Keratinocyte (primary cell): ENCODE measurements around the gene ARVCF. TPM values are rescaled to one million over a fixed set of nuclear protein-coding genes. Genes with fewer than 3 reads are reported as not detected.
A peak's percentile ranks its signal among the peaks of the same experiment; 100 is the strongest.

Experiments
- DNase-seq: peaks from one replicate; pipeline ENCODE4 v3.0.0-alpha.2; 2011; ENCODE audit warnings: low read depth, missing footprints, low spot score
- FAIRE-seq: peaks from 2 replicates; lab custom pipeline; 2011; peaks lifted over from hg19 to GRCh38; lab: Jason Lieb, UNC
- H2AFZ ChIP-seq: 2 replicates; pipeline ENCODE4 v1.6.0; 2012; ENCODE audit warnings: low read length, control low read depth, inconsistent platforms; ENCODE audit not compliant: control insufficient read depth
- H3K27ac ChIP-seq: 2 replicates; pipeline ENCODE4 v1.5.1; 2011; ENCODE audit warnings: low read length; ENCODE audit not compliant: control insufficient read depth, insufficient read depth
- H3K27me3 ChIP-seq: 3 replicates; pipeline ENCODE4 v1.6.0; 2011; ENCODE audit warnings: low read length; ENCODE audit not compliant: control insufficient read depth, insufficient read depth; ENCODE audit errors: extremely low read depth
- H3K36me3 ChIP-seq, 2 experiments: 2 replicates in 1 of 2; 3 replicates in 1 of 2; pipeline ENCODE4 v1.5.1; 2011; ENCODE audit warnings: low read length in 2 of 2, mild to moderate bottlenecking in 1 of 2; ENCODE audit not compliant: control insufficient read depth in 2 of 2, insufficient read depth in 2 of 2; ENCODE audit errors: extremely low read depth in 1 of 2
- H3K4me1 ChIP-seq: 3 replicates; pipeline ENCODE4 v1.5.1; 2011; ENCODE audit warnings: low read length; ENCODE audit not compliant: control insufficient read depth, insufficient read depth; ENCODE audit errors: extremely low read depth
- H3K4me2 ChIP-seq: 3 replicates; pipeline ENCODE4 v1.6.0; 2011; ENCODE audit warnings: low read depth, low read length; ENCODE audit not compliant: control insufficient read depth, insufficient read depth; ENCODE audit errors: extremely low read depth
- H3K4me3 ChIP-seq, 3 experiments: fragments of 200-600 bp in 1 of 3; sonication (generic) in 1 of 3; 2 replicates in 2 of 3; 3 replicates in 1 of 3; pipeline ENCODE4 v1.5.1; 2011 to 2016; ENCODE audit warnings: low read length in 3 of 3, mild to moderate bottlenecking in 3 of 3, control low read depth in 2 of 3, inconsistent platforms in 1 of 3, low read depth in 1 of 3, mixed read lengths in 1 of 3, mixed run types in 1 of 3, moderate library complexity in 1 of 3; ENCODE audit not compliant: control insufficient read depth in 2 of 3, insufficient read depth in 2 of 3; ENCODE audit errors: extremely low read depth in 1 of 3
- H3K79me2 ChIP-seq: 2 replicates; pipeline ENCODE4 v1.6.0; 2012; ENCODE audit warnings: low read length; ENCODE audit not compliant: control insufficient read depth, insufficient read depth
- H3K9ac ChIP-seq: 3 replicates; pipeline ENCODE4 v1.6.0; 2011; ENCODE audit warnings: low read length; ENCODE audit not compliant: control insufficient read depth, insufficient read depth; ENCODE audit errors: extremely low read depth
- H3K9me1 ChIP-seq: 3 replicates; pipeline ENCODE4 v1.6.0; 2011; ENCODE audit warnings: low read length; ENCODE audit not compliant: control insufficient read depth, insufficient read depth; ENCODE audit errors: extremely low read depth
- H3K9me3 ChIP-seq: 2 replicates; pipeline ENCODE4 v1.5.1; 2012; ENCODE audit warnings: low read depth, low read length; ENCODE audit not compliant: control insufficient read depth
- H4K20me1 ChIP-seq: 3 replicates; pipeline ENCODE4 v1.6.0; 2011; ENCODE audit warnings: low read length; ENCODE audit not compliant: control insufficient read depth, insufficient read depth; ENCODE audit errors: extremely low read depth
- CTCF ChIP-seq, 3 experiments: IDR thresholded peaks in 1 of 3; conservative IDR thresholded peaks in 1 of 3; optimal IDR thresholded peaks in 1 of 3; 2 replicates in 2 of 3; 3 replicates in 1 of 3; pipeline versions ENCODE3 to v1.5.1; 2011; ENCODE audit warnings: low read length in 3 of 3, mild to moderate bottlenecking in 3 of 3, moderate library complexity in 2 of 3, control low read depth in 1 of 3, inconsistent platforms in 1 of 3; ENCODE audit not compliant: insufficient read depth in 2 of 3; ENCODE audit errors: extremely low read depth in 1 of 3
- EZH2 ChIP-seq: IDR thresholded peaks from one replicate; pipeline ENCODE4 v1.6.1; 2012; ENCODE audit warnings: inconsistent platforms, mild to moderate bottlenecking, low read length, moderate library complexity
- dilution Hi-C: fragments of 300-500 bp; cut with MboI; formaldehyde crosslinking; loops from one replicate; pipeline ENCODE4 v1.7.0; 2020; ENCODE audit warnings: low sequenced_read_pairs; ENCODE audit not compliant: extremely low pct_ligation_motif_present
- polyA plus RNA-seq, 5 experiments: library from polyadenylated mRNA; depleted of rRNA in 3 of 5; stranded (reverse) in 3 of 5; stranded (forward) in 1 of 5; unstranded in 1 of 5; fragments of >200 nt; gene quantifications; 1 replicate in 1 of 5; 2 replicates in 3 of 5; 3 replicates in 1 of 5; pipeline versions ENCODE4 v1.2.1 to v1.2.3, GENCODE V29; 2011 to 2012; ENCODE audit warnings: missing spikeins in 2 of 5, low read depth in 1 of 5, low replicate concordance in 1 of 5

Gene ARVCF
- polyA plus RNA-seq, 1 donor (not counting 4 experiments of a cell fraction or from before 2014, with no cell fraction given) = 5.7 TPM

- TF ChIP-seq CTCF (optimal IDR thresholded peaks at IDR 0.05 in 1 of 3, IDR thresholded peaks at IDR 0.05 in 1 of 3, conservative IDR thresholded peaks at IDR 0.05 in 1 of 3; ENCODE audit: extremely low read depth in 1 of 3, insufficient read depth in 2 of 3, low read length in 3 of 3) (no peak), EZH2 (no peak)
- H3K4me3 ChIP-seq = no peak overlapping the region
- FAIRE-seq = no peak
- dilution Hi-C loops = no loop called here
- H4K20me1 ChIP-seq = no peaks in the 10 kb centered on the region
- peaks cover 0 to 3% of the 10 kb centered on the region in 2 experiments for H3K36me3 ChIP-seq
- H3K4me2 ChIP-seq = no peak overlapping the region
- DNase-seq = no peak
- H2AFZ ChIP-seq = no peak overlapping the region
- peaks cover 2% of the 10 kb centered on the region for H3K9me1 ChIP-seq
- no peak overlapping the region for H3K9ac ChIP-seq
- peaks cover 12% of the 10 kb centered on the region for H3K27me3 ChIP-seq
- H3K9me3 ChIP-seq = no peaks in the 10 kb centered on the region
- H3K4me1 ChIP-seq = peaks cover 19% of the 10 kb centered on the region
- no peak overlapping the region for H3K27ac ChIP-seq
- H3K79me2 ChIP-seq = peaks cover 18% of the 10 kb centered on the region
These were observed 1.4 kb upstream of the ARVCF start for GRCh38 chr22:20018001-20018400.

GRCh38 chr22:20017622-20017958, 967 bp upstream of the ARVCF start:
- peaks cover 4% of the 10 kb centered on the region for H3K9me1 ChIP-seq
- dilution Hi-C loops = no loop called here
- H4K20me1 ChIP-seq = no peaks in the 10 kb centered on the region
- H3K27ac ChIP-seq = no peak overlapping the region
- H3K4me2 ChIP-seq = peak overlapping the region; percentile 74
- no peak for FAIRE-seq
- no peak for TF ChIP-seq CTCF (optimal IDR thresholded peaks at IDR 0.05 in 1 of 3, IDR thresholded peaks at IDR 0.05 in 1 of 3, conservative IDR thresholded peaks at IDR 0.05 in 1 of 3; ENCODE audit: extremely low read depth in 1 of 3, insufficient read depth in 2 of 3, low read length in 3 of 3)
- H3K36me3 ChIP-seq = no peaks in the 10 kb centered on the region
- H3K9ac ChIP-seq = no peak overlapping the region
- H3K4me1 ChIP-seq = peaks cover 19% of the 10 kb centered on the region
- no peak for DNase-seq
- H3K9me3 ChIP-seq = no peaks in the 10 kb centered on the region
- H3K79me2 ChIP-seq = peaks cover 16% of the 10 kb centered on the region
- peak overlapping the region in 1 of 3 experiments; percentile 77 for H3K4me3 ChIP-seq
- peaks cover 12% of the 10 kb centered on the region for H3K27me3 ChIP-seq
- no peak overlapping the region for H2AFZ ChIP-seq
